NCI-H1092 treated with DMSO at 0.1 percent for 48 hours (cell line): Measurements from ENCODE around the gene TDRD12.
"Not testable (repeated sequence)": the region's sequence is repeated elsewhere in the genome, so short reads cannot be mapped to it uniquely, and the experiment has no call there.

Source experiments
- DNase-seq: peaks from one replicate; lab custom pipeline; 2025; lab: John Stamatoyannopoulos, UW

The TDRD12 gene

DNA sequence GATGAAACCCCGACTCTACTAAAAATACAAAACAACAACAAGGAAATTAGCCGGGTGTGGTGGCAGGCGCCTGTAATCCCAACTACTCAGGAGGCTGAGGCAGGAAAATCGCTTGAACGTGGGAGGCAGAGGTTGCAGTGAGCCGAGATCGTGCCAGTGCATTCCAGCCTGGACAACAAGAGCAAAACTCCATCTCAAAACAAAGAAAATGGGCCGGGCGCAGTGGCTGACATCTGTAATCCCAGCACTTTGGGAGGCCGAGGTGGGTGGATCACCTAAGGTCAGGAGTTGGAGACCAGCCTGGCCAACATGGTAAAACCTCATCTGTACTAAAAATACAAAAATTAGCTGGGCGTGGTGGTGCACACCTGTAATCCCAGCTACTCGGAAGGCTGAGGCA, 112.5 kb downstream of the TDRD12 start:
- DNase-seq: not testable (repeated sequence)

DNA sequence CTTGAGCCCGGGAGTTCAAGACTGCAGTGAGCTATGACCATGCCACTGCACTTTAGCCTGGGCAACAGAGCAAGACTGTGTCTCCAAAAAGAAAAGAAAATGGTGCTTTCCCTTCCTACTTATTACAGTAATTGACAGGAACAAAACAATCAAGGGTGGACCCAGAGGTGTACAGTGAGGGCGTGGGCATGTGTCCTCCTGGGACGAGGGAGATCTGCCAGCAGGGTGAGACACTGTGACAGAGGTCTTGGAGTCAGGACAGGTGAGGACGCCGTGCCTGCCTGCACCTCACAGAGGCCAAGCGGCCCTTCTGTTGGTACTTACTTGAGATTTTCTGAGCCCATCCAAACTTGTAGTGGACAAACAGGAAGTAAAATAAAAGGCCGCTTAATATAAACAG, 113.3 kb downstream of the TDRD12 start:
- DNase-seq: not testable (repeated sequence)

DNA sequence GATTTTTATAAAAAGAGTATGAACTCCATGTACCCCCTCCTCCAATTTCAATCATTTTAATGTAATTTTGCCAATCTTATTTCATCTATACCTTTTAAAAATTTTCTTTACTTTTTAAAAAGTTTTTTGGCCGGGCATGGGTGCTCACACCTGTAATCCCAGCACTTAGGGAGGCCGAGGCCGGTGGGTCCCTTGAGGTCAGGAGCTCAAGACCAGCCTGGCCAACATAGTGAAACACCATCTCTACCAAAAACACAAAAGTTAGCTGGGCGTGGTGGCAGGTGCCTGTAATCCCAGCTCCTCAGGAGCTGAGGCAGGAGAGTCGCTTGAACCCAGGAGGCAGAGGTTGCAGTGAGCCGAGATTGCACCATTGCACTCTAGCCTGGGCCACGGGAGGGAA, 113.8 kb downstream of the TDRD12 start:
- DNase-seq: not testable (repeated sequence)

DNA sequence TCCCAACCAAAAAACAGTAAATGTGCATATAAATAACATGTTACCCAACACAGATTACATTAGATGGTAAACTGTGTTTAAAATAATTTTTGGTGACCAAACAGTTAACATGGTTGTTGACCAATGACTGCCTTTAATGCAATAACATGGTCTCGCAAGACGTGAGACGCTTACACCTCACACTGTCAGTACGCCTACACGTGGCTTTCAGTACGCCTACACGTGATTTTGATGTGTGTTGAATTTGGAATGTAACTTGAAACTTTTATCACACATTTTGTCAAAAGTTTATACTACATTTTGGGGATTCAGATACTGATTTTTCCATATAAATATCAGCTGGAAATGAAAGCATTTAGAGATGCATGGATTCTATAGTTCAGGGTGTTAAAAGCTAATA, 118.0 kb downstream of the TDRD12 start:
- no peak for DNase-seq

DNA sequence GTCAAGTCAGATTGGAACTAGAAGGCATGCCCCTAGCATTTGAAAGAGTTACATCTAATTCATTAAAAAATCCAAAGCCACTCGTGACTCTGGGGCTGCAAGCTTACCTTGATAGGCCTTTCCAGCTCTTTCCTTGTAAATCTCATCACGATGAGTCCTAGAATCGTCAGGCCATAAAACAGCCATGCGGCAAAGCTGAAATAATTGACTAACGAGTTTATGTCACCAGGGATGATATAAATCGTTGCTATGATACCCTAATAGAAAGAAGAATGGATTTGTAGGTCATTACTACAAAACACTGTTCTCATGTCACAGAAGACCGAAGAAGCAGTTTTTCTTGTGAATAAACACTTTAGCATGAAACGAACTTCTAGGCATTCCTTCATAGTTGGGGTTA, 122.5 kb downstream of the TDRD12 start:
- no peak for DNase-seq

DNA sequence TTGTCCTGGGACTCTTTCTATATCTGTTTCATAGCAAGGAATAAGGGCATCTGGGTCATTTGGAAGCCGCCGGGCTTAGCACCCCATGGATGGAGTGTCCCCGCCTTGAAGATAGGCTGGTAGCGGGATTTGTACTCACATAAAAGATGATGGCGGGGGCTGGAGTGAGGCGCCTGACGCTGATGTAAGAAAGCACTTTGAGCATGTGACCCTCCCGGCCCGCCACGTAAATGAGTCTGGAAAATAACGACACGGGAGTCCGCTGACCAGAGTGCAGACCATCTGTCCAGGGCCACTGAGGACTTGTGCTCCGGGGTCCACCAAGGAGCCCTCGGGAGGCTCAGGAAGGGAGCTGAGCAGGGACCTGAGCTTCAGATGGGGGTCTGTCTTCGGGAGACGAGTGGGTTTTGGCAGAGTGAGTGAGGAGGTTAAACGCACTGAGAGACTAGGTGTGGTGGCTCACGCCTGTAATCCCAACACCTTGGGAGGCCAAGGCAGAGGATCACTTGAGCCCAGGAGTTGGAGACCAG, 124.2 kb downstream of the TDRD12 start:
- no peak for DNase-seq

DNA sequence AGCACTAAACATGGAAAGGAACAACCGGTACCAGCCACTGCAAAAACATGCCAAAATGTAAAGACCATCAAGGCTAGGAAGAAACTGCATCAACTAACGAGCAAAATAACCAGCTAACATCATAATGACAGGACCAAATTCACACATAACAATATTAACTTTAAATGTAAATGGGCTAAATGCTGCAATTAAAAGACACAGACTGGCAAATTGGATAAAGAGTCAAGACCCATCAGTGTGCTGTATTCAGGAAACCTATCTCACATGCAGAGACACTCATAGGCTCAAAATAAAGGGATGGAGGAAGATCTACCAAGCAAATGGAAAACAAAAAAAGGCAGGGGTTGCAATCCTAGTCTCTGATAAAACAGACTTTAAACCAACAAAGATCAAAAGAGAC, 128.5 kb downstream of the TDRD12 start:
- DNase-seq: not testable (repeated sequence)

DNA sequence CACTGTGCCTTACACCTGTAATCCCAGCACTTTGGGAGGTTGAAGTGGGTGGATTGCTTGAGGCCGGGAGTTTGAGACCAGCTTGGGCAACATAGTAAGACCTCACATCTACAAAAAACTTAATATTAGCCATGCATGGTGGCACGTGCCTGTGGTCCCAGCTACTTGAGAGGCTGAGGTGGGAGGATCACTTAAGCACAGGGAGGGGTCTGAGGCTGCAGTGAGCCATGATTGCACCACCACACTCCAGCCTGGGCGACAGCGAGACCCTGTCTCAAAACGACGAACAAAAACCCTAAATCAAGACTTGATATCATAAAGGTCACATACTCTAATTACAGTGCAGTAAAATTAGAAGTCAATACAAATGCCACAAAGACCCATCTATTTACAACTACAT, 132.6 kb downstream of the TDRD12 start:
- DNase-seq: no peak

DNA sequence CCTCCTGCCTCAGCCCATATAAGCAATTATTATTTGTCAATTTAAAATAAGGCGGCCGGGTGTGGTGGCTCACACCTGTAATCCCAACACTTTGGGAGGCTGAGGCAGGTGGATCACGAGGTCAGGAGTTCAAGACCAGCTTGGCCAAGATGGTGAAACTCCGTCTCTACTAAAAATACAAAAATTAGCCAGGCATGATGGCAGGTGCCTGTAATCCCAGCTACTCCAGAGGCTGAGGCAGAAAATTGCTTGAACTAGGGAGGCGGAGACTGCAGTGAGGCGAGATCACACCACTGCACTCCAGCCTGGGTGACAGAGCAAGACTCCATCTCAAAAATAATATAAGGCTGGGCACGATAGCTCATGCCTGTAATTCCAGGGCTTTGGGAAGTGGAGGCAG, 137.3 kb downstream of the TDRD12 start:
- not testable (repeated sequence) for DNase-seq

DNA sequence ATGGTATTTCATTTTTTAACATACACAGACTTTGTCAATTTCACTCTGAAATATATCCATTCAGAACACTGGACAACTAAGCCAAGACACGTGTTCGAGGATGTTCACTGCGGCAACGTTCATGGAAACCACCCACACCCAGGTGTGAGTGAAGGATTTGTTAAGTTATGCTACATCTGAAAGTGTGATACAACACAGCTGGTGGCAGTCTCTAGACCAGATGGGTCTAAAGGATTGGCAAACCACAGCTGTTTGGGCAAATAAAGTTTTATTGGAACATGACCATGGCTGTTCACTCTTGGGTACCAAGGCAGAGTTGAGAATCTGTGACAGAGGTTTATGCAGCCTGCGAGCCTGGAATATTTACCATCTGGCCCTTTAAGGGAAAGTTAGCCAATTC, 138.0 kb downstream of the TDRD12 start:
- DNase-seq: no peak

DNA sequence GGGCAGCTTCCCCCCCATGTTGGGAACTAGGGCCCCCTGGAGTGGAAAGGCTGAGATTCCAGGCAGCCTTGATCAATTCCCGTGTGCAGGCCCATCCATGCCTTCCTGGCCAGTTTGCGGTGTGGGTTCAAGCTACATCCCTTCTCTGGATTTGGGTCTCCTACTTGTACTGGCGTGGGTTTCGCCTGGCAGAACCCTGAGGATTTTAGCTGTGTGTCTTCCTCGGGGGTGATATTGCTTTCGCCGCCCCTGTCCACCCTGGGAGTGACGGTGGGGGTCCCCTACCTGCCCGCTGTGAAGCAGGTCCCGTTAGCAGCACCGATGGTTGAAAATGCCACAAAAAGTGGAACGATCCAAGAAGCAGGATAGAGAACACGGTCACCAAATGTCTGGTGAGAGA, 138.6 kb downstream of the TDRD12 start:
- no peak for DNase-seq

DNA sequence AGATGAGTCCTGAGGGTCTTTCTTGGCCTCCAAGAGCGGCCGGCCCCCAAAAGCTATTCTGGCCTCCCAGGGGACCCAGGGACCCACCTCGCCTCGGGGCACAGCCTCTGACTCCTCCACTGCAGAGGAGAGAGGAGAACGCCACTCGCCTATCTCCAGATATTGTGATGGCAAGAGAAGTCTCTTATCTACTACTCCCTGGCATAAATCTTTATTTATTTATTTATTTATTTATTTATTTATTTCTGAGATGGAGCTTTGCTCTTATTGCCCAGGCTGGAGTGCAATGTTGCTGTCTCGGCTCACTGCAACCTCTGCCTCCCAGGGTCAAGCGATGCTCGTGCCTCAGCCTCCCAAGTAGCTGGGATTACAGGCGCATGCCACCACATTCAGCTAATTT, 139.0 kb downstream of the TDRD12 start:
- no peak for DNase-seq

DNA sequence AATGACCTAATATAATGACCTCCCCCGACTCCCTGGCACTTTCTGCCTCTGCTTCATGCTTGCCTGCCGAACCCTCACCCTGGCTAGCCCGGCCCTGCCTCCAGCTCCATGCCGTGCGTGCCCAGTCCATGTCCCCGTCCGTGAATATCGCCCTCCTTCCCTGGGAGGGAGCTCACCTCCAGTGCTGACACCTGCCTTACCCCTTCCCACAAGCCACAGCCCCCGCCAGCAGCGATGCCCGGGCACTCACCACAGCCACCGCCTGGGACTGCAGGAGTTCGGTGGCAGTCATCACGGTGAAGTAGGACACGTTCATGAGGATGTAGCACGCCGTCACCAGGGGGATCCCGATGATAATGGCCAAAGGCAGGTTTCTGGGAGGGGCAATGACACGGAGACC, 140.0 kb downstream of the TDRD12 start:
- DNase-seq: no peak

DNA sequence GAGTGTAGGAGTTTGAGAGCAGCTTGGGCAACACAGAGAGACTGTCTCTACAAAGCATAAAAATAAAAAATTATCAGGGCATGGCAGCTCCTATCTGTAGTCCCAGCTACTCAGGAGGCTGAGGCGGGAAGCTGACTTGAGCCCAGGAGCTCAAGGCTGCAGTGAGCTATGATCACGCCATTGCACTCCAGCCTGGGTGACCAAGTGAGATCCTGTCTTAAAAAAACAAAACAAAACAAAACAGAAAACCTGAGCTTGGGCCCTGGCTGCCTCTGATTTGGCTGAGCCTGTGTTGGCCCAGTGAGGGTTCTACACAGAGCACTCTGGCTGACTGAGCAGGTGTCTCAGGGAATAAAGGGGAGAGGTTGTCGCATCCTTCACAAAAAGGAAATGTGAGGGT, 142.0 kb downstream of the TDRD12 start:
- no peak for DNase-seq

DNA sequence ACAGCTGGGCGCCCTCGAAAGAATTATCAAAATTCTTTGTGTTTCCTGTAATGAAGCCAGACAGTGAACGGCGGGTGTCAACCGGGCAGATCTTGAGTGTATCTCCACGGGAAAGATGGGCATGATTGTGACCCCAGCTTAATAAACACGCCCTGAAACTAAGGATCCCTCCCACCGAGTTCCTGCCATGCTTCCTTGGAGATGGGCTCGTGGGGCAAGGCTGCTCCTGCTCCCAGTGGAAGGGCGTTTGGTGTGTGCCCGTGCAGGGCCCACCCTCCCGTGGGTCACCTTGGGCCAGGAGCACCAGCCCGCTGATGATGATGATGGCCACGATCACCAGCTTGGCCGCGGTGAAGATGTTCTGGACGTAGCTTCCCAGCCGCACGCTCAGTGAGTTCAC, 142.6 kb downstream of the TDRD12 start:
- no peak for DNase-seq

DNA sequence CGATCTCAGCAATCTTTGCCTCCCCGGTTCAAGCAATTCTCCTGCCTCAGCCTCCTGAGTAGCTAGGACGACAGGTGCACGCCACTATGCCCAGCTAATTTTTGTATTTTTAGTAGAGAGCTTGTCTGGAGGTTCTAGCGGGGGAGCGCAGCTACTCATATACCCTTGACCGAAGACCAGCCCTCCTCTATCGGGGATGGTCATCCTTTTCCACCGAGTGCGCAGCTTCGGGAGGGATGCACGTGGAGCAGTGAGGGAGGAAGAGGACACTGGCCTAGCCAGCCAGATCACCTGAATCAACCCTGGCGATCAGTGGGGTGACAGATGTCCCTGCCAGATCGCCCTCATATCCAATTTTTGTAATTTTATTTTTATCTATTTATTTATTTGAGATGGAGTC, 143.2 kb downstream of the TDRD12 start:
- no peak for DNase-seq

DNA sequence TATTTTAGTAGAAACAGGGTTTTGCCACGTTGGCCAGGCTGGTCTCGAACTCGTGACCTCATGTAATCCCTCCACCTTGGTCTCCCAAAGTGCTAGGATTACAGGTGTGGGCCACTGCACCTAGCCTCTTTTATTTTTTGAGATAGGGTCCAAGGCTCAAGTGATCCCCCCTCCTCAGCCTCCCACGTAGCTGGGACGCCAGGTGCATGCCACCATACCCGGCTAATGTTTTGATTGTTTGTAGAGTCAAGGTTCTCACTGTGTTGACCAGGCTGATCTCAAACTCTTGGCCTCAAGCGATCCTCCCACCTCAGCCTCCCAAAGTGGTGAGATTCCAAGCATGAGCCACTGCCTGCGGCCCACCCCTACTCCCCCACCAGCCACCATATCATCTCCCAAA, 143.7 kb downstream of the TDRD12 start:
- DNase-seq: no peak

DNA sequence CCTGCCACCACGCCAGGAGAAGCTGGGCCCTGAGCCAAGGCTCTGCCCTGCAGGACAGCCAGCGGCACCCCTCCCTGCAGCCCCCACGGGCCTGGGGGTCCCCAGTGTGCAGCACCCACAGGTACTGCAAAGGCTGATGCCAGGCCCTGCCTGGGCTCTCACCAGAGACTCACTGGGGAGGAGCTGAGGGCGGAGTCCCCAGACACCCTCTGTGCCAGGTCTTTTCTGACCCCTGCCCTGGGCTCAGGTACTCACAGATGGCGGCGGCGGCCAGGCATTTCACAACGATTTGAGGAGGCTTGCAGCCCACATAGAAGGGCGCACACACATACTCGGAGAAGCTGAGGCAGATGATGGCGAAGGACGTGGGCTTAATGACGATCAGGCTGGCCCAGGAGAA, 144.3 kb downstream of the TDRD12 start:
- DNase-seq: no peak

DNA sequence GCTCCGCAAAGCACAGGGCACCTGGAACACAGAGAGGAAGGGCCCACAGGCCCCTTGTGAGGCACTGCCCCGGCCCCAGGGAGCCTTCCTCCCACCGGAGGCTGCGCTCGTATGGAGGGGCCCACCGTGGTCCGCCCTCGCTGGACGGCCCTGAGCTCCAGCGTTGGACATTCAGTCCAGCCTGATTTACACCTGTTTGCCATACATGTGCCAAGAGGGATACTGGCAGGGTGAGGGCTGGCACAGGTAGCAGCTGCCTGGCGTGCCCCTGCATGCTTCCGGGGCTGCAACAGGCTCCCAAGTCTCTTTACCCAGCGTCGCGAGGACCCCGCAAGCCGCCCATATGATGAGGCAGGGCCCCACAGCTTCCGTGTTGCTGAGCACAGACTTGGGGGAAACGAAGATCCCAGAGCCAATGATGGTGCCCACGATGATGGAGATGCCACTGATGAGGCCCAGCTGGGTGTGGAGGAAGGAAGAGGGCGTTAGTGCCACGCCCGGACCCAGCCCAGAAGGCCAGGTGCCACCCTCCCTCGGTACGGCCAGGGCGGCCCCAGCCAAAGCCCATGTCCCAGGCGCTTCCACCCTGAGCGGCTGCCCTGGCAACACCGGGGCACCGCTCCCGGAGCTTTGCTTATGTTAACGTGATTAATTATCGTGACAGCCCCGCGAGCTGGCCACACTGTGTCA, 144.9 kb downstream of the TDRD12 start:
- no peak for DNase-seq

DNA sequence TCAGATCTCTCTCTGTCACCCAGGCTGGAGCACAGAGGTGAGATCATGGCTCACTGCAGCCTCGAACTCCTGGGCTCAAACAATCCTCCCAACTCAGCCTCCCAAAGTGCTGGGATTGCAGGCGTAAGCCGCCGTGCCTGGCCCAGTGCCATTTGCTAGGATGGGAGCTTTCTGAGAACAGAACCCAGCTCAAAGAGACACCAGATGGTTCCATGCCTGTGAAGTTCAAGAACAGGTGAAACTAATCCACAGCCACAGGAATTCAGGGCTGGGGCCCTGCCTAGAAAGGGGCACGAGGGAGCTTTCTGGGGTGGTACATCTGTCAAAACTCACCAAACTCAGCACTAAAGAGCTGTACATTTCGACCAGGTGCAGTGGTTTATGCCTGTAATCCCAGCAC, 145.8 kb downstream of the TDRD12 start:
- no peak for DNase-seq

DNA sequence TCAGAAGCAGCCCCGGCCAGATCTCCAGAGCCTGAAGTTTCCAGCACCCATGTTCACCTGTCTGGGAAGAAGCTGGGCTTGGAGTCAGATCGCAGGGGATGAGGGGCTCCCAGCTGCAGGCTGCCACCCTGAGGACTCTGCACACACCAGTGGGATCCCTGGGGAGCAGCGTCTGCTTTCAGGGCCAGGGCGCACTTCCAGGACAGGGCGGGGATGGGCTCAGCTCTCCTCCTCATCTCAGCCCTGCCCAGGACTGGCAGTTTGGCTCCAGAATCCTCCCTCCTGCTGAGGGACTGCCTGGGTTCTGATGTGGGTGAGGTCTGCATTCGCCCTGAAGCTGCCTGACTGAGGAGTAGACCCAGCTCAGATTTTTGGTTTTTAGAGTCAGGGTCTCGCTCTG, 146.5 kb downstream of the TDRD12 start:
- DNase-seq: peak; percentile 10

DNA sequence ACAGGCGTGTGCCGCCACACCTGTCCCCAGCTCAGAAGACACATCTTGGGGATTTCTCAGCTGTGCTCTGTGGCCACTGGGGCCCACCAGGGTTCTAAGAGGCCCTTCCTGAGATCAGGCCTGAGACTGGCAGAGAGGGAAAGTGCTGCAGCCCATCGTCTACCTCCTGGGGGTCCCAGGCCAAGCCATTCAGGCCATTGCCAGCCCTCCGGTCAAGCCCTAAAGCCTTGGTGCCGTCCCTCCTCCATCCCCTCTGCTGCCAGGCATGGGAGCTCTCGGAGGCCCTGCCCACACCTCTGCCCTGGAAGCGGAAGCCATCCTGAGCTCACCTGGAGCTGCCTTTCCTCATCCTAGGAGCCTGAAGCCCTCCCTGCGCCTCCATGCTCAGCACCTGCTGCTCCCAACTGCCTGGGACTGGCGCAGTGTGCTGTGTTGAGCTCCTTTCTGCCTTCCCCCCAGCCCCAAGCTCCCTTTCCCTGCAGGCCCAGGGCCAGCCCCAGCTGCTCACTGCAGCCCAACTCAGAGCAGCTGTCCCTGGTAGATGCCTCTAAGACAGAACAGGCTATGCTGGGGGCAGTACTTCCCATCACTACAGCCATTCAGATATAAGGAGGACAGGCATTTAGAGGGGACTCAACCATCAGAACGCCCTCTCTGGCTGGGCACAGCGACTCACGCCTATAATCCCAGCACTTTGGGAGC, 147.1 kb downstream of the TDRD12 start:
- no peak for DNase-seq

DNA sequence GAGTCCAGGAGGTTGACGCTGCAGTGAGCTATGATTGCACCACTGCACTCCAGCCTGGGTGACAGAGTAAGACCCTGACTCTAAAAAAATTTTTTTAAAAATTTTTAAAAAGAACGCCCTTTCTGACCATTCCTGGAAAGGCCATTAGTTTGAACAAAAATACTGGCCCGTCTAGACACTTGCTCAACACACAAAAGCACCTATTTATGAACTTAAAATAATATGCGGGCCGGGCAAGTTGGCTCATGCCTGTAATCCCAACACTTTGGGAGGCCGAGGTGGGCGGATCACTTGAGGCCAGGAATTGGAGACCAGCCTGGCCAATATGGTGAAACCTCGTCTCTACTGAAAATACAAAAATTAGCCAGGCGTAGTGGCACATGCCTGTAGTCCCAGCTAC, 147.9 kb downstream of the TDRD12 start:
- not testable (repeated sequence) for DNase-seq
